GM23338 (cell line): Measurements from ENCODE around the gene SLC39A13. TPM values are rescaled to one million over a fixed set of nuclear protein-coding genes. Genes with fewer than 3 reads are reported as not detected.
A peak's percentile ranks its signal among the peaks of the same experiment; 100 is the strongest.

Experiments used
- ATAC-seq: fragments of 200-7000 bp; cut with Tn5 transposase; 3 replicates; pipeline ENCODE4 v1.9.1; 2020
- DNase-seq: peaks from one replicate; pipeline ENCODE4 v3.0.0-alpha.2; 2015; ENCODE audit warnings: low spot score
- H2AFZ ChIP-seq: fragments of 200-600 bp; sonication (generic); 2 replicates; pipeline ENCODE4 v1.8.0; 2016; ENCODE audit warnings: antibody characterized with exemption, mild to moderate bottlenecking, moderate library complexity
- H3F3A ChIP-seq: fragments of 200-600 bp; sonication (generic); replicated peaks from 2 replicates; pipeline ENCODE4 v1.8.0; 2017; ENCODE audit warnings: antibody characterized with exemption, mixed run types, low read depth
- H3K27ac ChIP-seq: fragments of 200-600 bp; sonication (generic); 2 replicates; pipeline ENCODE4 v1.6.1; 2016; ENCODE audit warnings: low read depth
- H3K27me3 ChIP-seq: fragments of 200-600 bp; sonication (generic); 2 replicates; pipeline ENCODE4 v1.8.0; 2016; ENCODE audit warnings: mild to moderate bottlenecking, mixed run types, moderate library complexity; ENCODE audit not compliant: insufficient read depth
- H3K36me3 ChIP-seq: fragments of 200-600 bp; sonication (generic); 2 replicates; pipeline ENCODE4 v1.8.0; 2016; ENCODE audit warnings: mild to moderate bottlenecking; ENCODE audit not compliant: insufficient read depth
- H3K4me1 ChIP-seq: fragments of 200-600 bp; sonication (generic); 2 replicates; pipeline ENCODE4 v1.8.0; 2016; ENCODE audit warnings: mild to moderate bottlenecking, moderate library complexity; ENCODE audit not compliant: insufficient read depth
- H3K4me2 ChIP-seq: fragments of 200-600 bp; sonication (generic); 2 replicates; pipeline ENCODE4 v1.7.1; 2017; ENCODE audit warnings: mixed run types
- H3K4me3 ChIP-seq: fragments of 200-600 bp; sonication (generic); 2 replicates; pipeline ENCODE4 v1.6.1; 2016; ENCODE audit warnings: mixed run types
- H3K79me2 ChIP-seq: fragments of 200-600 bp; sonication (generic); replicated peaks from 2 replicates; pipeline ENCODE4 v1.8.0; 2017; ENCODE audit warnings: mild to moderate bottlenecking; ENCODE audit not compliant: insufficient read depth
- H3K9me2 ChIP-seq: fragments of 200-600 bp; sonication (generic); 2 replicates; pipeline ENCODE4 v1.8.0; 2017; ENCODE audit not compliant: insufficient read depth
- H4K20me1 ChIP-seq: fragments of 200-600 bp; sonication (generic); replicated peaks from 2 replicates; pipeline ENCODE4 v1.8.0; 2017; ENCODE audit warnings: mild to moderate bottlenecking; ENCODE audit not compliant: insufficient read depth
- H3K27ac Mint-ChIP-seq: 2 replicates; pipeline ENCODE4 v1.8.0; 2020; ENCODE audit warnings: inconsistent platforms, mild to moderate bottlenecking, moderate library complexity, mixed read lengths
- H3K27me3 Mint-ChIP-seq: 3 replicates; pipeline ENCODE4 v1.8.0; 2022; ENCODE audit warnings: low read depth, mild to moderate bottlenecking, moderate library complexity, mixed read lengths, inconsistent platforms; ENCODE audit not compliant: insufficient read depth, poor library complexity
- H3K36me3 Mint-ChIP-seq: 3 replicates; pipeline ENCODE4 v1.8.0; 2021; ENCODE audit warnings: low read depth, mild to moderate bottlenecking, inconsistent platforms, moderate library complexity, mixed read lengths
- H3K4me1 Mint-ChIP-seq: 3 replicates; pipeline ENCODE4 v1.8.0; 2020; ENCODE audit warnings: mild to moderate bottlenecking, inconsistent platforms, mixed read lengths
- H3K4me3 Mint-ChIP-seq: 3 replicates; pipeline ENCODE4 v1.8.0; 2021; ENCODE audit warnings: moderate library complexity, mild to moderate bottlenecking, inconsistent platforms, mixed read lengths
- H3K9me3 Mint-ChIP-seq: 3 replicates; pipeline ENCODE4 v1.8.0; 2020; ENCODE audit warnings: moderate library complexity, mild to moderate bottlenecking, inconsistent platforms, mixed read lengths
- CREB1 ChIP-seq: fragments of 250-450 bp; sonication (Bioruptor Pico); IDR thresholded peaks from 2 replicates; pipeline ENCODE4 v1.5.0; 2020; ENCODE audit warnings: low read depth, mild to moderate bottlenecking, moderate library complexity
- CTCF ChIP-seq, 2 experiments: fragments of 200-600 bp in 1 of 2; sonication (generic) in 1 of 2; conservative IDR thresholded peaks; 2 replicates each; pipeline versions ENCODE4 v1.5.1 to v1.6.1; 2016 to 2017; ENCODE audit warnings: antibody characterized with exemption in 2 of 2, low read depth in 2 of 2, mild to moderate bottlenecking in 2 of 2, moderate library complexity in 1 of 2
- EZH2 ChIP-seq: fragments of 200-600 bp; sonication (generic); IDR thresholded peaks from one replicate; pipeline ENCODE4 v1.8.0; 2017; ENCODE audit warnings: antibody characterized with exemption, mild to moderate bottlenecking, low read depth; ENCODE audit not compliant: unreplicated experiment
- EZH2phosphoT487 ChIP-seq: fragments of 200-600 bp; sonication (generic); IDR thresholded peaks from one replicate; pipeline ENCODE4 v1.8.1; 2018; ENCODE audit warnings: antibody characterized with exemption; ENCODE audit not compliant: unreplicated experiment
- JUNB ChIP-seq: IDR thresholded peaks from one replicate; pipeline ENCODE4 v1.6.1; 2016; ENCODE audit warnings: antibody characterized with exemption; ENCODE audit not compliant: unreplicated experiment
- NANOG ChIP-seq: IDR thresholded peaks from 2 replicates; pipeline ENCODE4 v1.6.1; 2016; ENCODE audit warnings: antibody characterized with exemption, borderline replicate concordance
- POLR2AphosphoS5 ChIP-seq: IDR thresholded peaks from 2 replicates; pipeline ENCODE4 v1.6.1; 2016; ENCODE audit warnings: antibody characterized with exemption, low read depth
- STAT1 ChIP-seq: IDR thresholded peaks from one replicate; pipeline ENCODE4 v1.6.1; 2016; ENCODE audit warnings: antibody characterized with exemption; ENCODE audit not compliant: unreplicated experiment
- ZNF114 ChIP-seq: fragments of 250-450 bp; sonication (Bioruptor Pico); IDR thresholded peaks from 2 replicates; pipeline ENCODE4 v1.5.0; 2020; ENCODE audit warnings: mild to moderate bottlenecking, moderate library complexity
- ZNF331 ChIP-seq: fragments of 250-450 bp; sonication (Bioruptor Pico); IDR thresholded peaks from 2 replicates; pipeline ENCODE4 v1.5.0; 2020; ENCODE audit warnings: low read depth, mild to moderate bottlenecking, moderate library complexity
- polyA plus RNA-seq: library from polyadenylated mRNA; unstranded; fragments of >200 nt; fragmentation: Nextera tagmentation; extraction: Ambion mirVana; gene quantifications from 2 replicates; pipeline ENCODE4 v1.2.1, GENCODE V29; 2016
- total RNA-seq: library from RNA; depleted of rRNA; stranded (reverse); fragments of >200 nt; shearing (Covaris generic); gene quantifications from 2 replicates; pipeline ENCODE4 v1.2.3, GENCODE V29; 2014
- TF ChIP-seq, protein P1 (sequence below): IDR thresholded peaks from 2 replicates; pipeline ENCODE4 v1.6.1; 2016; ENCODE audit warnings: antibody characterized with exemption
- TF ChIP-seq, protein P2 (sequence below): fragments of 250-450 bp; sonication (Bioruptor Pico); IDR thresholded peaks from 2 replicates; pipeline ENCODE4 v1.5.0; 2020; ENCODE audit warnings: mild to moderate bottlenecking, moderate library complexity
- TF ChIP-seq, protein P3 (sequence below): IDR thresholded peaks from one replicate; pipeline ENCODE4 v1.6.1; 2018; ENCODE audit warnings: antibody characterized with exemption; ENCODE audit not compliant: unreplicated experiment

Gene SLC39A13
- total and polyA plus RNA-seq, 2 experiments from 2014 or later: 15.8 to 32.7 TPM

GRCh38 chr11:47391711-47392432, 16.5 kb upstream of the SLC39A13 start:
- TF ChIP-seq ZNF331 (CRISPR knock-in tag) (no peak), EZH2phosphoT487 (no peak), JUNB (no peak), CREB1 (no peak), CTCF (conservative IDR thresholded peaks at IDR 0.05; ENCODE audit: low read depth in 2 of 2) (no peak), NANOG (no peak), POLR2AphosphoS5 (no peak), ZNF114 (CRISPR knock-in tag) (no peak), STAT1 (no peak), EZH2 (no peak)
- TF ChIP-seq, protein P1, sequence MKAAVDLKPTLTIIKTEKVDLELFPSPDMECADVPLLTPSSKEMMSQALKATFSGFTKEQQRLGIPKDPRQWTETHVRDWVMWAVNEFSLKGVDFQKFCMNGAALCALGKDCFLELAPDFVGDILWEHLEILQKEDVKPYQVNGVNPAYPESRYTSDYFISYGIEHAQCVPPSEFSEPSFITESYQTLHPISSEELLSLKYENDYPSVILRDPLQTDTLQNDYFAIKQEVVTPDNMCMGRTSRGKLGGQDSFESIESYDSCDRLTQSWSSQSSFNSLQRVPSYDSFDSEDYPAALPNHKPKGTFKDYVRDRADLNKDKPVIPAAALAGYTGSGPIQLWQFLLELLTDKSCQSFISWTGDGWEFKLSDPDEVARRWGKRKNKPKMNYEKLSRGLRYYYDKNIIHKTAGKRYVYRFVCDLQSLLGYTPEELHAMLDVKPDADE: no peak
- TF ChIP-seq, protein P2, sequence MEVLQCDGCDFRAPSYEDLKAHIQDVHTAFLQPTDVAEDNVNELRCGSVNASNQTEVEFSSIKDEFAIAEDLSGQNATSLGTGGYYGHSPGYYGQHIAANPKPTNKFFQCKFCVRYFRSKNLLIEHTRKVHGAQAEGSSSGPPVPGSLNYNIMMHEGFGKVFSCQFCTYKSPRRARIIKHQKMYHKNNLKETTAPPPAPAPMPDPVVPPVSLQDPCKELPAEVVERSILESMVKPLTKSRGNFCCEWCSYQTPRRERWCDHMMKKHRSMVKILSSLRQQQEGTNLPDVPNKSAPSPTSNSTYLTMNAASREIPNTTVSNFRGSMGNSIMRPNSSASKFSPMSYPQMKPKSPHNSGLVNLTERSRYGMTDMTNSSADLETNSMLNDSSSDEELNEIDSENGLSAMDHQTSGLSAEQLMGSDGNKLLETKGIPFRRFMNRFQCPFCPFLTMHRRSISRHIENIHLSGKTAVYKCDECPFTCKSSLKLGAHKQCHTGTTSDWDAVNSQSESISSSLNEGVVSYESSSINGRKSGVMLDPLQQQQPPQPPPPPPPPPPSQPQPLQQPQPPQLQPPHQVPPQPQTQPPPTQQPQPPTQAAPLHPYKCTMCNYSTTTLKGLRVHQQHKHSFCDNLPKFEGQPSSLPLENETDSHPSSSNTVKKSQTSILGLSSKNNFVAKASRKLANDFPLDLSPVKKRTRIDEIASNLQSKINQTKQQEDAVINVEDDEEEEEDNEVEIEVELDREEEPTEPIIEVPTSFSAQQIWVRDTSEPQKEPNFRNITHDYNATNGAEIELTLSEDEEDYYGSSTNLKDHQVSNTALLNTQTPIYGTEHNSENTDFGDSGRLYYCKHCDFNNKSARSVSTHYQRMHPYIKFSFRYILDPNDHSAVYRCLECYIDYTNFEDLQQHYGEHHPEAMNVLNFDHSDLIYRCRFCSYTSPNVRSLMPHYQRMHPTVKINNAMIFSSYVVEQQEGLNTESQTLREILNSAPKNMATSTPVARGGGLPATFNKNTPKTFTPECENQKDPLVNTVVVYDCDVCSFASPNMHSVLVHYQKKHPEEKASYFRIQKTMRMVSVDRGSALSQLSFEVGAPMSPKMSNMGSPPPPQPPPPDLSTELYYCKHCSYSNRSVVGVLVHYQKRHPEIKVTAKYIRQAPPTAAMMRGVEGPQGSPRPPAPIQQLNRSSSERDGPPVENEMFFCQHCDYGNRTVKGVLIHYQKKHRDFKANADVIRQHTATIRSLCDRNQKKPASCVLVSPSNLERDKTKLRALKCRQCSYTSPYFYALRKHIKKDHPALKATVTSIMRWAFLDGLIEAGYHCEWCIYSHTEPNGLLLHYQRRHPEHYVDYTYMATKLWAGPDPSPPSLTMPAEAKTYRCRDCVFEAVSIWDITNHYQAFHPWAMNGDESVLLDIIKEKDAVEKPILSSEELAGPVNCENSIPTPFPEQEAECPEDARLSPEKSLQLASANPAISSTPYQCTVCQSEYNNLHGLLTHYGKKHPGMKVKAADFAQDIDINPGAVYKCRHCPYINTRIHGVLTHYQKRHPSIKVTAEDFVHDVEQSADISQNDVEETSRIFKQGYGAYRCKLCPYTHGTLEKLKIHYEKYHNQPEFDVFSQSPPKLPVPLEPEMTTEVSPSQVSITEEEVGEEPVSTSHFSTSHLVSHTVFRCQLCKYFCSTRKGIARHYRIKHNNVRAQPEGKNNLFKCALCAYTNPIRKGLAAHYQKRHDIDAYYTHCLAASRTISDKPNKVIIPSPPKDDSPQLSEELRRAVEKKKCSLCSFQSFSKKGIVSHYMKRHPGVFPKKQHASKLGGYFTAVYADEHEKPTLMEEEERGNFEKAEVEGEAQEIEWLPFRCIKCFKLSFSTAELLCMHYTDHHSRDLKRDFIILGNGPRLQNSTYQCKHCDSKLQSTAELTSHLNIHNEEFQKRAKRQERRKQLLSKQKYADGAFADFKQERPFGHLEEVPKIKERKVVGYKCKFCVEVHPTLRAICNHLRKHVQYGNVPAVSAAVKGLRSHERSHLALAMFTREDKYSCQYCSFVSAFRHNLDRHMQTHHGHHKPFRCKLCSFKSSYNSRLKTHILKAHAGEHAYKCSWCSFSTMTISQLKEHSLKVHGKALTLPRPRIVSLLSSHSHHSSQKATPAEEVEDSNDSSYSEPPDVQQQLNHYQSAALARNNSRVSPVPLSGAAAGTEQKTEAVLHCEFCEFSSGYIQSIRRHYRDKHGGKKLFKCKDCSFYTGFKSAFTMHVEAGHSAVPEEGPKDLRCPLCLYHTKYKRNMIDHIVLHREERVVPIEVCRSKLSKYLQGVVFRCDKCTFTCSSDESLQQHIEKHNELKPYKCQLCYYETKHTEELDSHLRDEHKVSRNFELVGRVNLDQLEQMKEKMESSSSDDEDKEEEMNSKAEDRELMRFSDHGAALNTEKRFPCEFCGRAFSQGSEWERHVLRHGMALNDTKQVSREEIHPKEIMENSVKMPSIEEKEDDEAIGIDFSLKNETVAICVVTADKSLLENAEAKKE (CRISPR knock-in tag): no peak
- TF ChIP-seq, protein P3, sequence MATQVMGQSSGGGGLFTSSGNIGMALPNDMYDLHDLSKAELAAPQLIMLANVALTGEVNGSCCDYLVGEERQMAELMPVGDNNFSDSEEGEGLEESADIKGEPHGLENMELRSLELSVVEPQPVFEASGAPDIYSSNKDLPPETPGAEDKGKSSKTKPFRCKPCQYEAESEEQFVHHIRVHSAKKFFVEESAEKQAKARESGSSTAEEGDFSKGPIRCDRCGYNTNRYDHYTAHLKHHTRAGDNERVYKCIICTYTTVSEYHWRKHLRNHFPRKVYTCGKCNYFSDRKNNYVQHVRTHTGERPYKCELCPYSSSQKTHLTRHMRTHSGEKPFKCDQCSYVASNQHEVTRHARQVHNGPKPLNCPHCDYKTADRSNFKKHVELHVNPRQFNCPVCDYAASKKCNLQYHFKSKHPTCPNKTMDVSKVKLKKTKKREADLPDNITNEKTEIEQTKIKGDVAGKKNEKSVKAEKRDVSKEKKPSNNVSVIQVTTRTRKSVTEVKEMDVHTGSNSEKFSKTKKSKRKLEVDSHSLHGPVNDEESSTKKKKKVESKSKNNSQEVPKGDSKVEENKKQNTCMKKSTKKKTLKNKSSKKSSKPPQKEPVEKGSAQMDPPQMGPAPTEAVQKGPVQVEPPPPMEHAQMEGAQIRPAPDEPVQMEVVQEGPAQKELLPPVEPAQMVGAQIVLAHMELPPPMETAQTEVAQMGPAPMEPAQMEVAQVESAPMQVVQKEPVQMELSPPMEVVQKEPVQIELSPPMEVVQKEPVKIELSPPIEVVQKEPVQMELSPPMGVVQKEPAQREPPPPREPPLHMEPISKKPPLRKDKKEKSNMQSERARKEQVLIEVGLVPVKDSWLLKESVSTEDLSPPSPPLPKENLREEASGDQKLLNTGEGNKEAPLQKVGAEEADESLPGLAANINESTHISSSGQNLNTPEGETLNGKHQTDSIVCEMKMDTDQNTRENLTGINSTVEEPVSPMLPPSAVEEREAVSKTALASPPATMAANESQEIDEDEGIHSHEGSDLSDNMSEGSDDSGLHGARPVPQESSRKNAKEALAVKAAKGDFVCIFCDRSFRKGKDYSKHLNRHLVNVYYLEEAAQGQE: no peak
- H3K27ac ChIP-seq: no peak overlapping the region
- Mint-ChIP-seq H3K9me3 (no peaks in the 10 kb centered on the region), H3K4me3 (no peak overlapping the region), H3K27me3 (peaks cover 3% of the 10 kb centered on the region), H3K27ac (peak overlapping the region; percentile 55; the same call in 1 of the 2 replicates), H3K4me1 (peaks cover 2% of the 10 kb centered on the region; the same call in 2 of the 3 replicates), H3K36me3 (no peaks in the 10 kb centered on the region)
- no peaks in the 10 kb centered on the region for H3K36me3 ChIP-seq
- no peak overlapping the region for H2AFZ ChIP-seq
- no peaks in the 10 kb centered on the region for H3K4me1 ChIP-seq
- no peaks in the 10 kb centered on the region for H3F3A ChIP-seq
- no peaks in the 10 kb centered on the region for H4K20me1 ChIP-seq
- no peaks in the 10 kb centered on the region for H3K79me2 ChIP-seq
- ATAC-seq: no peak
- no peak for DNase-seq
- no peak overlapping the region for H3K4me3 ChIP-seq
- H3K27me3 ChIP-seq: no peaks in the 10 kb centered on the region
- no peaks in the 10 kb centered on the region for H3K9me2 ChIP-seq
- H3K4me2 ChIP-seq: no peak overlapping the region
